HS-5 (cell line): ENCODE data around the gene KHDC4.
"Not testable (repeated sequence)": the region's sequence is repeated elsewhere in the genome, so short reads cannot be mapped to it uniquely, and the experiment has no call there.

ENCODE experiments used
- DNase-seq: peaks from one replicate; pipeline ENCODE4 v3.0.0-alpha.2; 2012; ENCODE audit warnings: low read depth

Gene KHDC4

GRCh38 chr1:155900161-155900560, 34.1 kb downstream of the KHDC4 start:
- no peak for DNase-seq

GRCh38 chr1:155899683-155900082, 34.5 kb downstream of the KHDC4 start:
- no peak for DNase-seq

DNA sequence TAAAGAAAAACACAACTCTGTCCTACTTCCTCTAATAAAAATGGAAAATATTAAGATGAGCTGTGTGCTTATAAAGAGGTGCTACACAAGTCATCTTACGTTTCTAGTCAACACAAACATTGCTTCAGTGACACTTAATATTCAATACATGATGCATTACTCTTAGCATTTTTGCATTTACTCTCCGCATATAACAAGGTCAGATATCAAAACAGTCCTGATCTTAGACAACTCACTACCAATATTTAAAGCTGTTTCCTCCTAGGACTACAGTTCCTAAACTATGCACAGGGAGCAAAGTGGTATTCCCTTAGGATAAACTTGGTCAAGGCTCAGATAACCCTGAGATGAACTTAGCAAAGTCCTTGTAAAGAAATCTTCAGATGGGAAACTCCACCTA, 35.3 kb downstream of the KHDC4 start:
- no peak for DNase-seq

DNA sequence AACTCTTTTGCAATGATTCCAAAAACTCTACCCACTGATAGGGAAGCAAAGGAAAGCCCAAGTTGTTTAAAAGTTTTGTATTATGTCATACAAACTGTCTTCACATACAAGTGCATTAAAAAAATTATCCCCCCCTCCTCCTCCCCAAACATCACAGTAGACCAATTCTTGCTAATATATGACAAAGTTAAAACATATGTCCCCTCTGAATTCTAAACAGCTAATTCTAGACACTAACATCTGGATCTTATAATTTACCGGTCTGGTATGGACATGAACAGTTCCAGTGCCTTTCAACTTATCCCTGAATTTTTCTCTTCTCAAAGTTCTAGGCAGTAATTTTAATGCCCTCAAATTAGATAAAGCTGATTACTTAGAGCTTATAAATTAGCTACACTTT, 36.5 kb downstream of the KHDC4 start:
- DNase-seq: no peak

DNA sequence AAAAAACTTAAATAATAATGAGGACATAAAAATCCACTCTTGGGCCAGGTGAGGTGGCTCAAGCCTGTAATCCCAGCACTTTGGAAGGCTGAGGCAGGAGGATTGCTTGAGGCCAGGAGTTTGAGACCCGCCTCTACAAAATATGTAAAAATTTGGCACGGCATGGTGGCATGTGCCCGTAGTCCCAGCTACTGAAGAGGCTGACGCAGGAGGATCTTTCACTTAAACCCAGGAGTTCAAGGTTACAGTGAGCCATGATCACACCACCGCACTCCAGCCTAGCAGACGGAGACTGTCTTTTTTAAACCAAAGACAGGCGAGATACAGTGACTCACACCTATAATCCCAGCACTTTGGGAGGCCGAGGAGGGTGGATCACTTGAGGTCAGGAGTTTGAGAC, 37.7 kb downstream of the KHDC4 start:
- not testable (repeated sequence) for DNase-seq

GRCh38 chr1:155895617-155896016, 38.6 kb downstream of the KHDC4 start:
- DNase-seq: not testable (repeated sequence)

- DNase-seq: peak; percentile 85
Observed at GRCh38 chr1:155893389-155894142, 40.6 kb downstream of the KHDC4 start.

DNA sequence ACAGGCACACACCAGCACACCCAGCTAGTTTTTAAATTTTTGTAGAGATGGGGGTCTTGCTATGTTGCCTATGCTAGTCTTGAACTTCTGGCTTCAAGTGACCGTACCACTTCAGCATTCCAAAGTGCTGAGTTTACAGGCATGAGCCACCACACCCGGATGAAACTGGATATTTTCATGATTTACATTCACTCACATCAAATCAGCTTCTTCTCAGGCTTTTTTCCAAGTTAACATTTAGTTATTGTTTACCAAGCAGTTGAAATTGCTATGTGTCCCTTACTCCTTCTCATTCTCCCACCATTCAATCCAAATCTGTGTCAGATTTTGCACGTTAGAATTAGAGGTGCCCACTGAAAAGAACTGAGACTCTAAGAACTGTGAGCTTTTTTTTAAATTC, 41.4 kb downstream of the KHDC4 start:
- DNase-seq: peak; percentile 58

- no peak for DNase-seq
Observed at GRCh38 chr1:155890251-155890650, 44.0 kb downstream of the KHDC4 start.

GRCh38 chr1:155889566-155889965, 44.6 kb downstream of the KHDC4 start:
- DNase-seq: peak; percentile 40

DNA sequence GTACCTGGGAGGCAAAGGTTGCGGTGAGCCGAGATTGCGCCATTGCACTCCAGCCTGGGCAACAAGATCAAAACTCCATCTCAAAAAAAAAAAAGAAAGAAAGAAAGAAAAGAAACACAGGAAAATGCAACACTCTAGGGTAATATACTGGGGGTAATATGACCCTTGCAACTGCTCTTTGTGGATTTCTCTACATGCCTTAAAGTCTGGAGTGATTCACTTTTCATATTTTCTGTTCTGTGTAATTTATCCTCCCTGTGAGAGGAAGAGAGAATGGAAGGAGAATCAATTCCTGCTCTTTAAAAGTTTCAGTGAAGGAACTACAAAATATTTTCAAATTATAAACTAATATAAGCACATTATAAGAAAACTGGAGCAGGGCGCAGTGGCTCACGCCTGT, 45.7 kb downstream of the KHDC4 start:
- DNase-seq: no peak

- no peak for DNase-seq
Observed at GRCh38 chr1:155884982-155885381, 49.2 kb downstream of the KHDC4 start.

- no peak for DNase-seq
Observed at GRCh38 chr1:155884031-155884960, 49.9 kb downstream of the KHDC4 start.

DNA sequence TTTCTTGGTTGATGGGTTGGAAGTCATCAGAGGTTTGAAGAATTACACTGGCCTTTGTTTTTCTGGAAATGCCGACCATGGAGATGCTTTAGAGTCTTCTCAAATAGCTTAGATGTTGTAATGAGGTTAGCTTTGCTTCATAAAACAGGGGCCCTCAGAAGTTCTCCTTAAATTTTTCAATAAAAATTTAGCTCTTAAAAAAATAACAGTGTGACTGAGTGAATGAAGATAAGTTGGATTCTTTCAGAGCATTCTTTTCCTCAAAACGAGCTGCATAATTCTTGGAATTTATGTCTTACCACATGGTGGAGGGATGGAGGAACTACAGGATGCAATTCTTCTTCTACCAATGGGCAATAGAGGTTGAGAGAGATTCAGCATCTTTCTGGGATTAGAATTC, 51.4 kb downstream of the KHDC4 start:
- no peak for DNase-seq

DNA sequence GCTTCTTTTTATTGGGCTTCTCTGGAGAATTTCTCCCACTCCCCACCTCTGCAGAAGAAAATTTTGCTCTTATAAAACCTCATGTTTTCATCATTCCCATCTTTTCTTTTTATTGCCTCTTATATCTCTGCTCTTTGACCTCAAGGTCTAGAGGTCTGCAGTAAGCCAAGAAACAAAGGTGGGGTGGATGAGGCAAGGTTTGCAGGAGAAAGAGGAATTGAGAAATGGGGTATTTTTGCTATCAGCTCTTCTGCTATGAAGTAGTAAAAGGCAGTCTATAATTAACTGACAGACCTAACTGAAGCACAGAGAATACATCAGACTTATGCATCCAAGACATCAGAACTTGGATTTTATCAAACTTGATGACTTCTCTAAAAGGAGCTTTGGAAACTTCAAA, 52.0 kb downstream of the KHDC4 start:
- DNase-seq: no peak

- no peak for DNase-seq
Observed at GRCh38 chr1:155880950-155881349, 53.3 kb downstream of the KHDC4 start.

GRCh38 chr1:155880251-155880650, 54.0 kb downstream of the KHDC4 start:
- DNase-seq: no peak

GRCh38 chr1:155877945-155878344, 56.3 kb downstream of the KHDC4 start:
- DNase-seq: no peak

DNA sequence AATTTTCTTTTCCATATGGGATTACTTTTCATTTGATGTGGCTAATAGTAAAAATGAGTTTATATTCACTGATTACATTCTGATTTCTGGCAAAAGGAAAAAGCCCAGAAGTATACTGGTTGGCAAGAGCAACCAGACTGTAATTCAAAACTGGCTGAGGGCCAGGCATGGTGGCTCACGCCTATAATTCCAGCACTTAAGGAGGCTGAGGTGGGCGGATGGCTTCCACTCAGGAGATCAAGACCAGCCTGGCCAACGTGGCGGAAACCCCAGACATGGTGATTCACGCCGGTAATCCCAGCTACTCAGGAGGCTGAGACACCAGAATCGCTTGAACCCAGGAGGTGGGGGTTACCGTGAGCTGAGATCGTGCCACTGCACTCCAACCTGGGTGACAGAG, 60.4 kb downstream of the KHDC4 start:
- no peak for DNase-seq

- DNase-seq: no peak
Observed at GRCh38 chr1:155872527-155872926, 61.7 kb downstream of the KHDC4 start.

DNA sequence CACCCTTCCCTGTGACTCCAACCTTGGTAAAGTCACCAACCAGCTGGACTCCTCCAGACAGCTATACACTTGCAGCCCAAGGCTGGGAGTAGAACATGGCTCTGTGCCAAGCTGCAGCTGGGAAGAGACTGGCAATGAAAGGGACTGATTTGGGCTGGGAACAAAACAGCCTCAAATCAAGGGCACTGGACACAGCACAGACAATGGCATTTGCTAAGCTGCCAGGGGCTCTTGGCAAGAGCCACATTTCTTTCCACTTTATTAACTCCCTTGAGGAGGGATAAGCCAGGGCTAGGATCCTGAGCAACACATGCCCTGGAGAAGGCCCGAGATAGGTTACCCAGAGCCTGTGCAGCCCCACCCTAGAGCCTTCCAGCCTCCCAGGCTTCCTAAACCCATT, 62.8 kb downstream of the KHDC4 start:
- no peak for DNase-seq

- DNase-seq: no peak
Observed at GRCh38 chr1:155867766-155868165, 66.4 kb downstream of the KHDC4 start.

DNA sequence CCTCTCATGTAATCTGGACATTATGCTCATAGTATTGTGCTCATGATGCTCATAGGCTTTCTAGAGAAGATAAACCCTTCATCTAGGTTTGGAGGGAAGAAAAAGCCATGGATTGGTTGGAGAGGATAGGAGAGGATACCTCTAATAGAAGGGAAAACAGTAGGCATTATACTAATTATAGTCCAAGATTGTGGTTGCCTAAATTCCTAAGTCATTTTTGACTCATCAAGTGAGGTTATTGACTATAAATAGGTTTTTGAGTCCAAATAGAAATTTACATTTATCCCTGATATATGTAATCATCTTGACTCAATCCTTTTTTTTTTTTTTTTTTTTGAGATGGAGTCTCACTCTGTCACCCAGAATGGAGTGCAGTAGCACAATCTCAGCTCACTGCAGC, 69.8 kb downstream of the KHDC4 start:
- no peak for DNase-seq
